ENCODE data around the gene SRSF3. TPM values are rescaled to one million over a fixed set of nuclear protein-coding genes. Genes with fewer than 3 reads are reported as not detected.
"Not testable (repeated sequence)": the region's sequence is repeated elsewhere in the genome, so short reads cannot be mapped to it uniquely, and the experiment has no call there.

SRSF3 gene
- total RNA-seq, 2 donors from 2014 or later, result 86.4 to 113 TPM

GRCh38 chr6:36581716-36582115 is 12.4 kb upstream of the SRSF3 start:
- Histone ChIP-seq H3K9me3 (no peaks in the 10 kb centered on the region), H3K36me3 (replicated peaks in 1 of 2; ENCODE audit: insufficient read depth in 1 of 2, low read depth in 2 of 2) (no peaks in the 10 kb centered on the region), H3K4me3 (no peak overlapping the region), H3K27me3 (no peaks in the 10 kb centered on the region), H3K27ac (no peak overlapping the region), H3K4me1 (no peaks in the 10 kb centered on the region)
- no peak for ATAC-seq
- TF ChIP-seq POLR2A (IDR thresholded peaks at IDR 0.05) (no peak), CTCF (IDR thresholded peaks at IDR 0.05) (no peak)
- no peak for DNase-seq
- 70 to 84% methylated on average over 4 of the region's 4 CpGs for WGBS, 2 donors
- intact Hi-C loops (cut with DNase I), result no loop called here

GRCh38 chr6:36586606-36587005 is 7.6 kb upstream of the SRSF3 start:
- Histone ChIP-seq H3K36me3 (replicated peaks in 1 of 2; ENCODE audit: insufficient read depth in 1 of 2, low read depth in 2 of 2) (no peaks in the 10 kb centered on the region), H3K27ac (no peak overlapping the region), H3K4me1 (no peaks in the 10 kb centered on the region), H3K27me3 (no peaks in the 10 kb centered on the region), H3K9me3 (no peaks in the 10 kb centered on the region), H3K4me3 (no peak overlapping the region)
- ATAC-seq (no peak), DNase-seq (no peak)
- WGBS, 2 donors, result 73 to 93% methylated on average over 1 of the region's 1 CpG
- no peak for TF ChIP-seq CTCF (IDR thresholded peaks at IDR 0.05)
- no peak for TF ChIP-seq POLR2A (IDR thresholded peaks at IDR 0.05)
- intact Hi-C loops (cut with DNase I), result no loop called here

- intact Hi-C loops (cut with DNase I); H3K4me3 ChIP-seq; H3K27ac ChIP-seq; H3K9me3 ChIP-seq; DNase-seq; H3K27me3 ChIP-seq; ATAC-seq; H3K36me3 ChIP-seq (replicated peaks in 1 of 2; ENCODE audit: insufficient read depth in 1 of 2, low read depth in 2 of 2): not testable (repeated sequence)
- peaks cover 12% of the 10 kb centered on the region for H3K4me1 ChIP-seq
- 92 to 93% methylated on average over 9 of the region's 9 CpGs for WGBS, 2 donors
Measured at GRCh38 chr6:36589025-36589400, 5.1 kb upstream of the SRSF3 start.

- ATAC-seq (no peak), DNase-seq (no peak)
- no peaks in the 10 kb centered on the region for H3K27me3 ChIP-seq
- H3K9me3 ChIP-seq, result no peaks in the 10 kb centered on the region
- intact Hi-C loops (cut with DNase I), result no loop called here
- no peaks in the 10 kb centered on the region for H3K36me3 ChIP-seq (replicated peaks in 1 of 2; ENCODE audit: insufficient read depth in 1 of 2, low read depth in 2 of 2)
- H3K4me3 ChIP-seq, result no peak overlapping the region
- H3K27ac ChIP-seq, result no peak overlapping the region
- peaks cover 12% of the 10 kb centered on the region for H3K4me1 ChIP-seq
- TF ChIP-seq POLR2A (IDR thresholded peaks at IDR 0.05) (no peak), CTCF (IDR thresholded peaks at IDR 0.05) (no peak)
- WGBS, 2 donors, result 63 to 80% methylated on average over 1 of the region's 1 CpG
Measured at GRCh38 chr6:36590237-36590636, 3.9 kb upstream of the SRSF3 start.

- H3K36me3 ChIP-seq (replicated peaks in 1 of 2; ENCODE audit: insufficient read depth in 1 of 2, low read depth in 2 of 2), result no peaks in the 10 kb centered on the region
- H3K27ac ChIP-seq, result peak overlapping the region in 2 of 4 donors; percentile 97 to 99
- H3K9me3 ChIP-seq, result no peaks in the 10 kb centered on the region
- ATAC-seq, result no peak
- H3K4me1 ChIP-seq, result peaks cover 20% of the 10 kb centered on the region
- H3K4me3 ChIP-seq, result no peak overlapping the region
- TF ChIP-seq CTCF (IDR thresholded peaks at IDR 0.05) (no peak), POLR2A (IDR thresholded peaks at IDR 0.05) (no peak)
- no peaks in the 10 kb centered on the region for H3K27me3 ChIP-seq
- WGBS, 2 donors, result 74 to 75% methylated on average over 12 of the region's 12 CpGs
- DNase-seq, result no peak
- intact Hi-C loops (cut with DNase I), result no loop called here
Measured at GRCh38 chr6:36592221-36592655, 1.9 kb upstream of the SRSF3 start.
